Gastrocnemius medialis (tissue), 4 donors: ENCODE measurements around the gene C8A.

Experiments
- POLR2A ChIP-seq, 2 donors: fragments of 450-650 bp; IDR thresholded peaks; one replicate each; pipeline ENCODE4 v1.6.1; 2017; ENCODE audit warnings: antibody characterized with exemption in 2 of 2, mild to moderate bottlenecking in 2 of 2, moderate library complexity in 2 of 2
- TF ChIP-seq, protein P1 (sequence below), 5 experiments: fragments of 450-650 bp in 3 of 5; fragments of 200-600 bp in 2 of 5; sonication (generic) in 2 of 5; IDR thresholded peaks in 4 of 5; conservative IDR thresholded peaks in 1 of 5; 1 replicate in 4 of 5; 2 replicates in 1 of 5; pipeline ENCODE4 v1.5.1; 2016 to 2019; ENCODE audit warnings: antibody characterized with exemption in 5 of 5, mild to moderate bottlenecking in 3 of 5, moderate library complexity in 3 of 5

DNA sequence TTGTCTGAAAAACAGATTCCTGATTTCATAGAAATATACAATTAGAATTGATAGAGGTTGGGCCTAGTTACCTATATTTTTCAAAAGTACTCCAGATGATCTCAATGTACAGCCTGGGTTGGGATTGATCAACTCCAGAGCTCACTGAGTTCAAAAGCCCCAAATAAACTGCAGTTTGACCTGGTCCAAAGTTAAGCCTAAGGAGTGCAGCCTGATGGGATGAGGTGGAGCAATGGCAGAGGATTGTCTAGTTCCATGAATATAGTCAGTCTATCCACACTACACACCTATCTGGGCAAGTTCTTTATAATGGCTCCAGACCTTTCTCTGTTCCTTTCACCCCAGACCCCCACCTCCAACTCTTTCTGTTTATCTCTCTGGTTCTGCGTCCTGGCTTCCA lies 49.2 kb downstream of the C8A start:
- TF ChIP-seq, protein P1, sequence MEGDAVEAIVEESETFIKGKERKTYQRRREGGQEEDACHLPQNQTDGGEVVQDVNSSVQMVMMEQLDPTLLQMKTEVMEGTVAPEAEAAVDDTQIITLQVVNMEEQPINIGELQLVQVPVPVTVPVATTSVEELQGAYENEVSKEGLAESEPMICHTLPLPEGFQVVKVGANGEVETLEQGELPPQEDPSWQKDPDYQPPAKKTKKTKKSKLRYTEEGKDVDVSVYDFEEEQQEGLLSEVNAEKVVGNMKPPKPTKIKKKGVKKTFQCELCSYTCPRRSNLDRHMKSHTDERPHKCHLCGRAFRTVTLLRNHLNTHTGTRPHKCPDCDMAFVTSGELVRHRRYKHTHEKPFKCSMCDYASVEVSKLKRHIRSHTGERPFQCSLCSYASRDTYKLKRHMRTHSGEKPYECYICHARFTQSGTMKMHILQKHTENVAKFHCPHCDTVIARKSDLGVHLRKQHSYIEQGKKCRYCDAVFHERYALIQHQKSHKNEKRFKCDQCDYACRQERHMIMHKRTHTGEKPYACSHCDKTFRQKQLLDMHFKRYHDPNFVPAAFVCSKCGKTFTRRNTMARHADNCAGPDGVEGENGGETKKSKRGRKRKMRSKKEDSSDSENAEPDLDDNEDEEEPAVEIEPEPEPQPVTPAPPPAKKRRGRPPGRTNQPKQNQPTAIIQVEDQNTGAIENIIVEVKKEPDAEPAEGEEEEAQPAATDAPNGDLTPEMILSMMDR (IDR thresholded peaks at IDR 0.05 in 4 of 5, conservative IDR thresholded peaks at IDR 0.05 in 1 of 5), result no peak
- TF ChIP-seq POLR2A (IDR thresholded peaks at IDR 0.05), result no peak
